Stomach (tissue), 9 donors: Measurements from ENCODE around the gene MATK. TPM values are rescaled to one million over a fixed set of nuclear protein-coding genes. Genes with fewer than 3 reads are reported as not detected.
"Not testable (repeated sequence)": the region's sequence is repeated elsewhere in the genome, so short reads cannot be mapped to it uniquely, and the experiment has no call there.

Source experiments
- DNase-seq, 2 donors: peaks; one replicate each; pipeline versions ENCODE4 v3.0.0 to v3.0.0-alpha.2; 2013 to 2019
- H3K27ac ChIP-seq, 5 donors: fragments of 200-600 bp in 4 of 5; sonication (generic) in 4 of 5; one replicate each; pipeline ENCODE4 v1.5.1; 2013 to 2019; ENCODE audit warnings: mild to moderate bottlenecking in 1 of 5, moderate library complexity in 1 of 5
- H3K27me3 ChIP-seq, 3 donors: fragments of 200-600 bp; sonication (generic); one replicate each; pipeline ENCODE4 v1.5.1; 2017 to 2019; ENCODE audit warnings: mixed run types in 1 of 3
- H3K36me3 ChIP-seq, 4 donors: fragments of 200-600 bp; sonication (generic); 1 replicate in 3 of 4; 2 replicates in 1 of 4; pipeline ENCODE4 v1.5.1; 2016 to 2019
- H3K4me1 ChIP-seq, 4 donors: fragments of 200-600 bp; sonication (generic); one replicate each; pipeline ENCODE4 v1.5.1; 2016 to 2019
- H3K4me3 ChIP-seq, 4 donors: fragments of 200-600 bp; sonication (generic) in 3 of 4; one replicate each; pipeline ENCODE4 v1.5.1; 2016 to 2019; ENCODE audit warnings: mild to moderate bottlenecking in 1 of 4
- H3K9me3 ChIP-seq, 4 donors: fragments of 200-600 bp; sonication (generic); one replicate each; pipeline ENCODE4 v1.5.1; 2016 to 2019
- CTCF ChIP-seq, 7 experiments: fragments of 450-650 bp in 4 of 7; fragments of 200-600 bp in 3 of 7; sonication (generic) in 3 of 7; IDR thresholded peaks; one replicate each; pipeline ENCODE4 v1.5.1; 2016 to 2019; ENCODE audit warnings: antibody characterized with exemption in 7 of 7, control low read depth in 2 of 7, mild to moderate bottlenecking in 1 of 7
- EP300 ChIP-seq: sonication (generic); formaldehyde crosslinking; IDR thresholded peaks from one replicate; pipeline ENCODE4 v1.6.1; 2017; ENCODE audit warnings: antibody characterized with exemption
- POLR2A ChIP-seq, 4 donors: fragments of 450-650 bp; IDR thresholded peaks; one replicate each; pipeline ENCODE4 v1.6.1; 2016; ENCODE audit warnings: antibody characterized with exemption in 4 of 4, control low read depth in 2 of 4, mild to moderate bottlenecking in 1 of 4, moderate library complexity in 1 of 4
- POLR2AphosphoS5 ChIP-seq, 3 donors: sonication (generic); formaldehyde crosslinking; IDR thresholded peaks; one replicate each; pipeline ENCODE4 v1.6.1; 2016; ENCODE audit warnings: antibody characterized with exemption in 3 of 3
- WGBS, 5 donors: extraction: QIAGEN DNeasy Blood & Tissue Kit in 3 of 5; methylation state at CpG; one replicate each; pipeline versions ENCODE4 v1.1.5 to v1.1.7; 2013 to 2018; 5-methylcytosine and 5-hydroxymethylcytosine counted together
- intact Hi-C: fragments of 100-400 bp; cut with DNase I; formaldehyde crosslinking; loops from one replicate; pipeline ENCODE4 v1.15.1; 2023; ENCODE audit warnings: low total_unique reads
- polyA plus RNA-seq, 3 donors: library from polyadenylated mRNA; stranded (reverse); fragments of 200-250 nt; gene quantifications; one replicate each; pipeline ENCODE4 v1.2.3, GENCODE V29; 2013
- total RNA-seq, 5 donors: library from RNA; depleted of rRNA; stranded (reverse); fragments of >200 nt; gene quantifications; one replicate each; pipeline versions ENCODE4 v1.1.0 to v1.2.3, GENCODE V29; 2014 to 2016
- donor health status: healthy with polysubstance abuse.
- donor health status: Bipolar disorder and iron deficiency.
- donor health status: healthy.

Gene MATK
- total and polyA plus RNA-seq, 8 donors = 1.4 to 48.7 (median 3.4) TPM; not detected in 1

GRCh38 chr19:3818918-3819317 is 32.7 kb upstream of the MATK start:
- H3K36me3 ChIP-seq = no peaks in the 10 kb centered on the region
- no peak for DNase-seq
- H3K4me3 ChIP-seq = no peak overlapping the region
- H3K9me3 ChIP-seq = no peaks in the 10 kb centered on the region
- WGBS, 5 donors = 65 to 75% (median 72%) methylated on average over 23 to 31 of the region's 31 CpGs
- H3K4me1 ChIP-seq = peaks cover 0 to 15% (median 5%) of the 10 kb centered on the region in 4 donors
- TF ChIP-seq EP300 = no peak
- TF ChIP-seq POLR2A (IDR thresholded peaks at IDR 0.05) = no peak
- no peak for TF ChIP-seq POLR2AphosphoS5 (IDR thresholded peaks at IDR 0.05)
- no peak for TF ChIP-seq CTCF (IDR thresholded peaks at IDR 0.05)
- H3K27ac ChIP-seq = no peak overlapping the region
- H3K27me3 ChIP-seq = peaks cover 0 to 18% (median 3%) of the 10 kb centered on the region in 3 donors
- intact Hi-C loops = no loop called here

- H3K36me3 ChIP-seq = no peaks in the 10 kb centered on the region
- H3K4me3 ChIP-seq = no peak overlapping the region
- peaks cover 3 to 17% (median 6%) of the 10 kb centered on the region in 4 donors for H3K4me1 ChIP-seq
- H3K9me3 ChIP-seq = no peaks in the 10 kb centered on the region
- WGBS, 5 donors = 26 to 46% (median 35%) methylated on average over 11 of the region's 11 CpGs
- no peak overlapping the region for H3K27ac ChIP-seq
- H3K27me3 ChIP-seq = peaks cover 0 to 18% (median 3%) of the 10 kb centered on the region in 3 donors
- DNase-seq = no peak
- intact Hi-C loops = no loop called here
- TF ChIP-seq POLR2A (IDR thresholded peaks at IDR 0.05) (no peak), CTCF (IDR thresholded peaks at IDR 0.05) (no peak), POLR2AphosphoS5 (IDR thresholded peaks at IDR 0.05) (no peak), EP300 (no peak)
These were observed 32.3 kb upstream of the MATK start for GRCh38 chr19:3818466-3818865.

GRCh38 chr19:3817761-3818160 is 31.6 kb upstream of the MATK start:
- peaks cover 0 to 12% (median 0%) of the 10 kb centered on the region in 3 donors for H3K27me3 ChIP-seq
- TF ChIP-seq POLR2A (IDR thresholded peaks at IDR 0.05) (no peak), CTCF (IDR thresholded peaks at IDR 0.05) (no peak), POLR2AphosphoS5 (IDR thresholded peaks at IDR 0.05) (no peak), EP300 (no peak)
- H3K4me3 ChIP-seq = no peak overlapping the region
- 83 to 89% (median 87%) methylated on average over 8 of the region's 8 CpGs for WGBS, 5 donors
- peaks cover 6 to 24% (median 10%) of the 10 kb centered on the region in 4 donors for H3K4me1 ChIP-seq
- no peak for DNase-seq
- H3K36me3 ChIP-seq = no peaks in the 10 kb centered on the region
- intact Hi-C loops = no loop called here
- H3K9me3 ChIP-seq = no peaks in the 10 kb centered on the region
- no peak overlapping the region for H3K27ac ChIP-seq

DNA sequence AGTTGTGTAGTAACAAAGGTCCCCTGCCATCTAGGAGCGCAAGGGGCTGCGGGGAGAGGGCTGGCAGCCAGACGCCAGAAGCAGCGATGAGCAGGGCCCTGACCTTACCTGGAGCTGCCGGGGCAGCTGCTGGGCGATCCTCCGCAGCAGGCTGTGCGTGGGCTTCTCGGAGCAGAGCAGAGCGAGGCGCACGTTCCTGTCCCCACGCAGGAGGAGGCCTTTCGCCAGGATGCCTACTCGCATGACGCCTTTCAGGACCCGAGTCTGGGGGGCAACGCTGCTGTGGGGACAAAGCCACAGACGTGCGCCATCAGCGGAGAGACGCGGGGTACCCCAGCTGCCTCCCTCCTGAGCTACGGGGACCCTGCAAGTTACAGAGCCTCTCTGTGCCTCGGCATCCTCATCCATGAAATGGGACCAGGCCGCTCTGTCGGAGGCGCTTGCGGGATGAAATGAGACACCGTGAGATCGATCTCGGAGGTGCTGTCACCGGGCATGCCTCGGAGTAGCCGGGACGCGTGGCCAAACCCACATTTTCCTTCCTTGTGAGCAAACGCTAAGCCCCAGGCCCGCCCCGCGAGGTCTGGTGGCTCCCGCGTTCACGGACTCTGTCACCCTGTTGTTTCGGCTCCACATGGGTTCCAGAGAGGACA is 30.5 kb upstream of the MATK start:
- Histone ChIP-seq H3K9me3 (no peaks in the 10 kb centered on the region), H3K4me3 (no peak overlapping the region), H3K27me3 (peaks cover 0 to 5% (median 0%) of the 10 kb centered on the region in 3 donors), H3K36me3 (no peaks in the 10 kb centered on the region), H3K27ac (no peak overlapping the region), H3K4me1 (peaks cover under 1 to 27% (median 8%) of the 10 kb centered on the region in 4 donors)
- WGBS, 5 donors = 89 to 95% (median 91%) methylated on average over 32 to 45 of the region's 45 CpGs
- TF ChIP-seq CTCF (IDR thresholded peaks at IDR 0.05) = no peak
- TF ChIP-seq POLR2AphosphoS5 (IDR thresholded peaks at IDR 0.05) = no peak
- no peak for TF ChIP-seq EP300
- TF ChIP-seq POLR2A (IDR thresholded peaks at IDR 0.05) = no peak
- intact Hi-C loops = no loop called here
- no peak for DNase-seq

- H3K9me3 ChIP-seq, H3K4me3 ChIP-seq, H3K27ac ChIP-seq, H3K36me3 ChIP-seq, H3K27me3 ChIP-seq, DNase-seq, intact Hi-C loops: not testable (repeated sequence)
- WGBS, 5 donors = 89 to 96% (median 93%) methylated on average over 9 of the region's 9 CpGs
- peaks cover 0 to 31% (median 8%) of the 10 kb centered on the region in 4 donors for H3K4me1 ChIP-seq
These were observed 30.0 kb upstream of the MATK start for GRCh38 chr19:3816148-3816547.
